Endothelial cell of hepatic sinusoid (primary cell): ENCODE data around the gene GRPR.
"Not testable (repeated sequence)": the region's sequence is repeated elsewhere in the genome, so short reads cannot be mapped to it uniquely, and the experiment has no call there.

ENCODE experiments used
- in situ Hi-C: cut with HindIII; loops from 2 replicates; pipeline ENCODE4 v1.10.0; 2017; ENCODE audit warnings: low sequenced_read_pairs

Gene GRPR

GRCh38 chrX:16175329-16176061 lies 52.1 kb downstream of the GRPR start:
- in situ Hi-C loops, result loop anchor here (5.0 kb wide), 1 partner anchor 37 kb away; no protein-coding TSS in a partner anchor

GRCh38 chrX:16177260-16177659 lies 53.9 kb downstream of the GRPR start:
- in situ Hi-C loops, result loop anchor here (5.0 kb wide), 1 partner anchor 35 kb away; no protein-coding TSS in a partner anchor

GRCh38 chrX:16183843-16184242 lies 60.5 kb downstream of the GRPR start:
- in situ Hi-C loops, result not testable (repeated sequence)

- in situ Hi-C loops, result no loop called here
These were observed 62.4 kb downstream of the GRPR start for GRCh38 chrX:16185725-16186136.

GRCh38 chrX:16186380-16187007 lies 63.1 kb downstream of the GRPR start:
- in situ Hi-C loops, result no loop called here

- in situ Hi-C loops, result no loop called here
These were observed 63.8 kb downstream of the GRPR start for GRCh38 chrX:16187024-16187760.

- in situ Hi-C loops, result no loop called here
These were observed 65.3 kb downstream of the GRPR start for GRCh38 chrX:16188687-16189086.

- in situ Hi-C loops, result no loop called here
These were observed 68.2 kb downstream of the GRPR start for GRCh38 chrX:16191605-16192004.

GRCh38 chrX:16196829-16197228 lies 73.5 kb downstream of the GRPR start:
- in situ Hi-C loops, result no loop called here

GRCh38 chrX:16199343-16199742 lies 76.0 kb downstream of the GRPR start:
- in situ Hi-C loops, result no loop called here

- in situ Hi-C loops, result no loop called here
These were observed 79.6 kb downstream of the GRPR start for GRCh38 chrX:16202943-16203342.
